SK-N-SH treated with all-trans-retinoic acid at 6 μM for 48 hours (cell line): ENCODE results near the gene TRIM71.

Source experiments
- CREB5 ChIP-seq: fragments of 250-450 bp; sonication (Bioruptor Pico); IDR thresholded peaks from 2 replicates; pipeline ENCODE4 v1.5.1; 2020; ENCODE audit warnings: low read depth, mild to moderate bottlenecking, moderate library complexity
- GLIS3 ChIP-seq: fragments of 250-450 bp; sonication (Bioruptor Pico); IDR thresholded peaks from 2 replicates; pipeline ENCODE4 v1.5.0; 2020; ENCODE audit warnings: mild to moderate bottlenecking, moderate library complexity
- TCF4 ChIP-seq: fragments of 250-450 bp; sonication (Bioruptor Pico); IDR thresholded peaks from 2 replicates; pipeline ENCODE4 v1.8.0; 2021; ENCODE audit warnings: mild to moderate bottlenecking, moderate library complexity, borderline replicate concordance
- TOX ChIP-seq: fragments of 250-450 bp; sonication (Bioruptor Pico); IDR thresholded peaks from 2 replicates; pipeline ENCODE4 v1.8.0; 2021; ENCODE audit warnings: mild to moderate bottlenecking, moderate library complexity, borderline replicate concordance
- ZC3H10 ChIP-seq: fragments of 250-450 bp; sonication (Bioruptor Pico); IDR thresholded peaks from 2 replicates; pipeline ENCODE4 v1.5.1; 2021; ENCODE audit warnings: mild to moderate bottlenecking, moderate library complexity
- ZFP3 ChIP-seq: fragments of 250-450 bp; sonication (Bioruptor Pico); IDR thresholded peaks from 2 replicates; pipeline ENCODE4 v1.5.0; 2020; ENCODE audit warnings: mild to moderate bottlenecking, moderate library complexity
- ZFP30 ChIP-seq: fragments of 450-650 bp; formaldehyde crosslinking; IDR thresholded peaks from 2 replicates; pipeline ENCODE4 v1.5.0; 2022; ENCODE audit warnings: mild to moderate bottlenecking, moderate library complexity

- TF ChIP-seq ZFP3 (CRISPR knock-in tag) (no peak), TCF4 (no peak), TOX (CRISPR knock-in tag) (no peak), GLIS3 (no peak), CREB5 (CRISPR knock-in tag) (no peak), ZC3H10 (CRISPR knock-in tag) (no peak), ZFP30 (no peak)
These were observed 3.4 kb upstream of the TRIM71 start for GRCh38 chr3:32814361-32814760.
